GM21447 (cell line): ENCODE data around the gene AGPS.

ENCODE experiments used
- ATAC-seq: cut with Tn5 transposase; IDR thresholded peaks from one replicate; pipeline ENCODE4 v1.9.1; 2021; ENCODE audit not compliant: unreplicated experiment

Gene AGPS

GRCh38 chr2:177582000-177582399, 189.4 kb downstream of the AGPS start:
- ATAC-seq: no peak

- no peak for ATAC-seq
Observed at GRCh38 chr2:177584030-177584692, 191.6 kb downstream of the AGPS start.

- no peak for ATAC-seq
Observed at GRCh38 chr2:177585234-177585863, 192.8 kb downstream of the AGPS start.

GRCh38 chr2:177586154-177586553, 193.6 kb downstream of the AGPS start:
- no peak for ATAC-seq

GRCh38 chr2:177587371-177587770, 194.8 kb downstream of the AGPS start:
- ATAC-seq: no peak

- ATAC-seq: no peak
Observed at GRCh38 chr2:177588671-177589070, 196.1 kb downstream of the AGPS start.

- no peak for ATAC-seq
Observed at GRCh38 chr2:177589186-177589585, 196.6 kb downstream of the AGPS start.

- ATAC-seq: no peak
Observed at GRCh38 chr2:177592397-177592796, 199.8 kb downstream of the AGPS start.

GRCh38 chr2:177592945-177593344, 200.4 kb downstream of the AGPS start:
- no peak for ATAC-seq

GRCh38 chr2:177593402-177593801, 200.8 kb downstream of the AGPS start:
- ATAC-seq: no peak
